SW480 (cell line): ENCODE results near the gene PPP3R1.

Experiments used
- DNase-seq: peaks from one replicate; pipeline ENCODE4 v3.0.0-alpha.2; 2016; ENCODE audit warnings: low spot score

PPP3R1 gene

GRCh38 chr2:68252400-68253218 is at the start of gene PPP3R1:
PPP3R1 (minus strand) TSS chr2:68252532; CDS start chr2:68252127, 405 bp downstream.
- peak; percentile 95 for DNase-seq

- DNase-seq, result no peak
Measured at GRCh38 chr2:68295516-68295915, 43.2 kb upstream of the PPP3R1 start.

- no peak for DNase-seq
Measured at GRCh38 chr2:68294913-68295312, 42.6 kb upstream of the PPP3R1 start.

- DNase-seq, result no peak
Measured at GRCh38 chr2:68294187-68294586, 41.9 kb upstream of the PPP3R1 start.

GRCh38 chr2:68293755-68294154 is 41.4 kb upstream of the PPP3R1 start:
- DNase-seq, result no peak

- DNase-seq, result no peak
Measured at GRCh38 chr2:68293024-68293423, 40.7 kb upstream of the PPP3R1 start.

GRCh38 chr2:68292108-68292710 is 39.9 kb upstream of the PPP3R1 start:
- DNase-seq, result peak; percentile 54

GRCh38 chr2:68291314-68291713 is 39.0 kb upstream of the PPP3R1 start:
- DNase-seq, result no peak

- DNase-seq, result no peak
Measured at GRCh38 chr2:68290901-68291300, 38.6 kb upstream of the PPP3R1 start.

- DNase-seq, result no peak
Measured at GRCh38 chr2:68287580-68288441, 35.5 kb upstream of the PPP3R1 start.

- DNase-seq, result no peak
Measured at GRCh38 chr2:68284896-68285295, 32.6 kb upstream of the PPP3R1 start.

GRCh38 chr2:68283419-68283812 is 31.1 kb upstream of the PPP3R1 start:
- no peak for DNase-seq

- DNase-seq, result peak; percentile 72
Measured at GRCh38 chr2:68282811-68283418, 30.6 kb upstream of the PPP3R1 start.

- DNase-seq, result no peak
Measured at GRCh38 chr2:68280796-68281195, 28.5 kb upstream of the PPP3R1 start.

- no peak for DNase-seq
Measured at GRCh38 chr2:68280348-68280747, 28.0 kb upstream of the PPP3R1 start.

- DNase-seq, result no peak
Measured at GRCh38 chr2:68279691-68280090, 27.4 kb upstream of the PPP3R1 start.

- DNase-seq, result no peak
Measured at GRCh38 chr2:68278169-68278568, 25.8 kb upstream of the PPP3R1 start.

- no peak for DNase-seq
Measured at GRCh38 chr2:68274022-68274421, 21.7 kb upstream of the PPP3R1 start.

- DNase-seq, result no peak
Measured at GRCh38 chr2:68272246-68272994, 20.1 kb upstream of the PPP3R1 start.

GRCh38 chr2:68266655-68267054 is 14.3 kb upstream of the PPP3R1 start:
- DNase-seq, result no peak

GRCh38 chr2:68263632-68264031 is 11.3 kb upstream of the PPP3R1 start:
- no peak for DNase-seq

- DNase-seq, result no peak
Measured at GRCh38 chr2:68258851-68259250, 6.5 kb upstream of the PPP3R1 start.
